Thymus (tissue), 11 donors: ENCODE data around the gene ALB. TPM values are rescaled to one million over a fixed set of nuclear protein-coding genes. Genes with fewer than 3 reads are reported as not detected.

Experiments
- DNase-seq, 9 donors: peaks; one replicate each; pipeline ENCODE4 v3.0.0-alpha.2; 2013; ENCODE audit warnings: low spot score in 9 of 9, low read depth in 6 of 9, missing footprints in 1 of 9
- H3K27ac ChIP-seq, 2 donors: one replicate each; pipeline ENCODE4 v1.5.1; 2013; ENCODE audit warnings: control low read depth in 1 of 2, low read depth in 1 of 2, low read length in 1 of 2, mild to moderate bottlenecking in 1 of 2, moderate library complexity in 1 of 2
- H3K27me3 ChIP-seq, 2 donors: one replicate each; pipeline ENCODE4 v1.5.1; 2013; ENCODE audit warnings: low read length in 1 of 2; ENCODE audit not compliant: control insufficient read depth in 2 of 2, insufficient read depth in 1 of 2
- H3K36me3 ChIP-seq, 2 donors: one replicate each; pipeline ENCODE4 v1.5.1; 2013; ENCODE audit warnings: low read length in 1 of 2, mild to moderate bottlenecking in 1 of 2, moderate library complexity in 1 of 2; ENCODE audit not compliant: control insufficient read depth in 2 of 2, insufficient read depth in 2 of 2
- H3K4me1 ChIP-seq, 2 donors: one replicate each; pipeline ENCODE4 v1.5.1; 2013; ENCODE audit warnings: low read length in 2 of 2; ENCODE audit not compliant: control insufficient read depth in 2 of 2, insufficient read depth in 2 of 2
- H3K4me3 ChIP-seq, 2 donors: one replicate each; pipeline ENCODE4 v1.5.1; 2013; ENCODE audit warnings: low read length in 2 of 2, control low read depth in 1 of 2, mild to moderate bottlenecking in 1 of 2
- H3K9me3 ChIP-seq, 2 donors: one replicate each; pipeline ENCODE4 v1.5.1; 2013; ENCODE audit warnings: low read length in 1 of 2, mild to moderate bottlenecking in 1 of 2; ENCODE audit not compliant: control insufficient read depth in 2 of 2, insufficient read depth in 1 of 2
- WGBS: extraction: QIAGEN DNeasy Blood & Tissue Kit; methylation state at CpG from one replicate; pipeline ENCODE4 v1.1.7; 2013; 5-methylcytosine and 5-hydroxymethylcytosine counted together
- polyA plus RNA-seq: library from polyadenylated mRNA; stranded (reverse); fragments of 200-250 nt; gene quantifications from one replicate; pipeline ENCODE4 v1.2.3, GENCODE V29; 2013
- total RNA-seq: library from RNA; stranded (reverse); fragments of 120-200 nt; gene quantifications from one replicate; pipeline ENCODE4 v1.2.4, GENCODE V29; 2013
- donor health status: healthy.

ALB gene
- total and polyA plus RNA-seq, 2 donors: 2.9 to 7.5 TPM

GRCh38 chr4:73420615-73421014, 16.5 kb downstream of the ALB start:
- no peak for DNase-seq
- Histone ChIP-seq H3K9me3 (no peaks in the 10 kb centered on the region), H3K36me3 (no peaks in the 10 kb centered on the region), H3K27me3 (no peaks in the 10 kb centered on the region), H3K4me1 (no peaks in the 10 kb centered on the region), H3K27ac (no peak overlapping the region), H3K4me3 (no peak overlapping the region)
- WGBS: 96% methylated on average over 2 of the region's 2 CpGs

GRCh38 chr4:73421708-73422457, 17.8 kb downstream of the ALB start:
- Histone ChIP-seq H3K4me3 (no peak overlapping the region), H3K9me3 (no peaks in the 10 kb centered on the region), H3K27me3 (no peaks in the 10 kb centered on the region), H3K4me1 (no peaks in the 10 kb centered on the region), H3K36me3 (no peaks in the 10 kb centered on the region), H3K27ac (no peak overlapping the region)
- no peak for DNase-seq

- Histone ChIP-seq H3K27ac (no peak overlapping the region), H3K4me1 (no peaks in the 10 kb centered on the region), H3K36me3 (no peaks in the 10 kb centered on the region), H3K4me3 (no peak overlapping the region), H3K9me3 (no peaks in the 10 kb centered on the region), H3K27me3 (no peaks in the 10 kb centered on the region)
- 87% methylated on average over 4 of the region's 4 CpGs for WGBS
- DNase-seq: no peak
Measured at GRCh38 chr4:73422458-73422752, 18.3 kb downstream of the ALB start.

- Histone ChIP-seq H3K4me3 (no peak overlapping the region), H3K27me3 (no peaks in the 10 kb centered on the region), H3K9me3 (no peaks in the 10 kb centered on the region), H3K4me1 (no peaks in the 10 kb centered on the region), H3K36me3 (no peaks in the 10 kb centered on the region), H3K27ac (no peak overlapping the region)
- DNase-seq: no peak
Measured at GRCh38 chr4:73423184-73423583, 19.1 kb downstream of the ALB start.

GRCh38 chr4:73426666-73427065, 22.6 kb downstream of the ALB start:
- no peak overlapping the region for H3K27ac ChIP-seq
- no peak overlapping the region for H3K4me3 ChIP-seq
- 93% methylated on average over 3 of the region's 3 CpGs for WGBS
- H3K4me1 ChIP-seq: no peaks in the 10 kb centered on the region
- peaks cover 0 to 2% of the 10 kb centered on the region in 2 donors for H3K27me3 ChIP-seq
- DNase-seq: no peak
- H3K36me3 ChIP-seq: no peaks in the 10 kb centered on the region
- H3K9me3 ChIP-seq: no peaks in the 10 kb centered on the region

- 92% methylated on average over 2 of the region's 2 CpGs for WGBS
- Histone ChIP-seq H3K36me3 (no peaks in the 10 kb centered on the region), H3K4me1 (no peaks in the 10 kb centered on the region), H3K9me3 (no peaks in the 10 kb centered on the region), H3K27ac (no peak overlapping the region), H3K27me3 (peaks cover 0 to 2% of the 10 kb centered on the region in 2 donors), H3K4me3 (no peak overlapping the region)
- DNase-seq: no peak
Measured at GRCh38 chr4:73429118-73429517, 25.0 kb downstream of the ALB start.

- no peak overlapping the region for H3K4me3 ChIP-seq
- no peak for DNase-seq
- 91% methylated on average over 2 of the region's 2 CpGs for whole genome bisulfite sequencing
- no peaks in the 10 kb centered on the region for H3K36me3 ChIP-seq
- no peaks in the 10 kb centered on the region for H3K4me1 ChIP-seq
- no peaks in the 10 kb centered on the region for H3K9me3 ChIP-seq
- H3K27me3 ChIP-seq: peaks cover 0 to 2% of the 10 kb centered on the region in 2 donors
- no peak overlapping the region for H3K27ac ChIP-seq
Measured at GRCh38 chr4:73429826-73430587, 25.9 kb downstream of the ALB start.

- no peaks in the 10 kb centered on the region for H3K9me3 ChIP-seq
- no peaks in the 10 kb centered on the region for H3K36me3 ChIP-seq
- H3K4me3 ChIP-seq: no peak overlapping the region
- H3K27me3 ChIP-seq: peaks cover 0 to 2% of the 10 kb centered on the region in 2 donors
- no peaks in the 10 kb centered on the region for H3K4me1 ChIP-seq
- no peak for DNase-seq
- 99% methylated on average over 1 of the region's 1 CpG for WGBS
- no peak overlapping the region for H3K27ac ChIP-seq
Measured at GRCh38 chr4:73431813-73432168, 27.7 kb downstream of the ALB start.

GRCh38 chr4:73432169-73433000, 28.3 kb downstream of the ALB start:
- 94% methylated on average over 5 of the region's 5 CpGs for WGBS
- no peak overlapping the region for H3K4me3 ChIP-seq
- no peaks in the 10 kb centered on the region for H3K4me1 ChIP-seq
- no peak for DNase-seq
- H3K27ac ChIP-seq: no peak overlapping the region
- no peaks in the 10 kb centered on the region for H3K9me3 ChIP-seq
- peaks cover 0 to 2% of the 10 kb centered on the region in 2 donors for H3K27me3 ChIP-seq
- no peaks in the 10 kb centered on the region for H3K36me3 ChIP-seq
